SK-N-SH (cell line): ENCODE data around the gene ARMCX1. TPM values are rescaled to one million over a fixed set of nuclear protein-coding genes. Genes with fewer than 3 reads are reported as not detected.

ENCODE experiments used
- CTCF ChIA-PET: fragments of 300-600, 350-600 bp; formaldehyde crosslinking; extraction: SDS; loops from one replicate; lab custom pipeline; 2021; lab: Yijun Ruan, JAX
- POLR2A ChIA-PET: fragments of 350-600 bp; sonication (Branson Sonifier 250); formaldehyde crosslinking; extraction: SDS; loops from one replicate; lab custom pipeline; 2020; ENCODE audit warnings: antibody characterized with exemption, inconsistent platforms; lab: Yijun Ruan, JAX
- DNase-seq: peaks from one replicate; pipeline ENCODE4 v3.0.0; 2012
- H2AFZ ChIP-seq: fragments of 200-600 bp; sonication (generic); 2 replicates; pipeline ENCODE4 v1.8.1; 2016; ENCODE audit warnings: antibody characterized with exemption, mild to moderate bottlenecking, low read depth
- H3F3A ChIP-seq: fragments of 200-600 bp; sonication (generic); replicated peaks from 2 replicates; pipeline ENCODE3; 2016; ENCODE audit warnings: antibody characterized with exemption, mild to moderate bottlenecking; ENCODE audit not compliant: insufficient read depth
- H3K27ac ChIP-seq, 2 experiments: fragments of 200-500 bp in 1 of 2; fragments of 200-600 bp in 1 of 2; sonication (Bioruptor generic) in 1 of 2; sonication (generic), shearing (Covaris generic) in 1 of 2; 2 replicates each; pipeline versions ENCODE4 v1.5.1 to v1.6.1; 2014 to 2016; ENCODE audit warnings: low read depth in 2 of 2, inconsistent platforms in 1 of 2, low read length in 1 of 2, mild to moderate bottlenecking in 1 of 2, mixed read lengths in 1 of 2
- H3K27me3 ChIP-seq: fragments of 200-600 bp; sonication (generic), shearing (Covaris generic); 2 replicates; pipeline ENCODE4 v1.6.1; 2016; ENCODE audit warnings: mixed run types; ENCODE audit not compliant: insufficient read depth
- H3K36me3 ChIP-seq, 2 experiments: fragments of 200-500 bp in 1 of 2; fragments of 200-600 bp in 1 of 2; sonication (Bioruptor generic) in 1 of 2; sonication (generic) in 1 of 2; replicated peaks in 1 of 2; 2 replicates each; pipeline versions ENCODE3 to v1.5.1; 2014 to 2016; ENCODE audit warnings: low read length in 1 of 2, mild to moderate bottlenecking in 1 of 2; ENCODE audit not compliant: insufficient read depth in 2 of 2, control insufficient read depth in 1 of 2
- H3K4me1 ChIP-seq, 2 experiments: fragments of 200-500 bp in 1 of 2; fragments of 200-600 bp in 1 of 2; sonication (Bioruptor generic) in 1 of 2; sonication (generic), shearing (Covaris generic) in 1 of 2; 2 replicates each; pipeline versions ENCODE4 v1.5.1 to v1.6.1; 2014 to 2016; ENCODE audit warnings: low read depth in 1 of 2, low read length in 1 of 2, mixed run types in 1 of 2; ENCODE audit not compliant: insufficient read depth in 2 of 2, control insufficient read depth in 1 of 2
- H3K4me2 ChIP-seq: fragments of 200-600 bp; sonication (generic), shearing (Covaris generic); 2 replicates; pipeline ENCODE4 v1.6.1; 2017; ENCODE audit warnings: mixed run types
- H3K4me3 ChIP-seq, 2 experiments: fragments of 200-500 bp in 1 of 2; fragments of 200-600 bp in 1 of 2; sonication (Bioruptor generic) in 1 of 2; sonication (generic), shearing (Covaris generic) in 1 of 2; 2 replicates each; pipeline versions ENCODE4 v1.5.1 to v1.8.1; 2014 to 2016; ENCODE audit warnings: low read depth in 2 of 2, inconsistent platforms in 1 of 2, low read length in 1 of 2, mild to moderate bottlenecking in 1 of 2, mixed read lengths in 1 of 2, moderate library complexity in 1 of 2
- H3K79me2 ChIP-seq: fragments of 200-600 bp; sonication (generic); 2 replicates; pipeline ENCODE4 v1.8.1; 2017; ENCODE audit warnings: mild to moderate bottlenecking; ENCODE audit not compliant: insufficient read depth
- H3K9ac ChIP-seq: fragments of 200-600 bp; sonication (generic); 2 replicates; pipeline ENCODE4 v1.6.1; 2017; ENCODE audit warnings: mixed run types
- H3K9me2 ChIP-seq: fragments of 200-600 bp; sonication (generic); 2 replicates; pipeline ENCODE4 v1.6.1; 2017; ENCODE audit warnings: mixed run types
- H3K9me3 ChIP-seq: fragments of 200-600 bp; sonication (generic); 2 replicates; pipeline ENCODE4 v1.6.1; 2017; ENCODE audit warnings: mixed run types, mild to moderate bottlenecking, moderate library complexity
- H4K20me1 ChIP-seq: fragments of 200-600 bp; sonication (generic); 2 replicates; pipeline ENCODE4 v1.6.1; 2017; ENCODE audit warnings: mild to moderate bottlenecking, mixed run types; ENCODE audit not compliant: insufficient read depth
- ELF1 ChIP-seq: IDR thresholded peaks from 2 replicates; pipeline ENCODE4 v1.4.0; 2012
- EZH2phosphoT487 ChIP-seq: fragments of 200-600 bp; sonication (generic); IDR thresholded peaks from 2 replicates; pipeline ENCODE4 v1.6.1; 2017; ENCODE audit warnings: low read depth, mixed run types, mild to moderate bottlenecking, antibody characterized with exemption, moderate library complexity, borderline replicate concordance
- FOXM1 ChIP-seq: IDR thresholded peaks from 2 replicates; pipeline ENCODE4 v1.4.0; 2012; ENCODE audit warnings: low read depth, mild to moderate bottlenecking
- GABPA ChIP-seq: IDR thresholded peaks from 2 replicates; pipeline ENCODE4 v1.4.0; 2012; ENCODE audit warnings: low read depth, mild to moderate bottlenecking
- GATA2 ChIP-seq: sonication (generic); formaldehyde crosslinking; IDR thresholded peaks from 2 replicates; pipeline ENCODE4 v1.5.0; 2020; ENCODE audit warnings: mild to moderate bottlenecking, missing genetic modification reagents
- JUND ChIP-seq: IDR thresholded peaks from 2 replicates; pipeline ENCODE4 v1.4.0; 2012
- MEF2A ChIP-seq: IDR thresholded peaks from 2 replicates; pipeline ENCODE4 v1.4.0; 2012; ENCODE audit warnings: low read depth, borderline replicate concordance
- MXI1 ChIP-seq: IDR thresholded peaks from 2 replicates; pipeline ENCODE4 v1.6.1; 2012; ENCODE audit warnings: mild to moderate bottlenecking, low read depth, low read length, improper control_type of control experiment
- PBX3 ChIP-seq: IDR thresholded peaks from 2 replicates; pipeline ENCODE4; 2012
- POLR2AphosphoS5 ChIP-seq: IDR thresholded peaks from 2 replicates; pipeline ENCODE4 v1.6.1; 2012; ENCODE audit warnings: low read depth, low read length
- RFX5 ChIP-seq: IDR thresholded peaks from 2 replicates; pipeline ENCODE4 v1.6.1; 2012; ENCODE audit warnings: mild to moderate bottlenecking, improper control_type of control experiment, low read length
- SIN3A ChIP-seq: IDR thresholded peaks from 2 replicates; pipeline ENCODE4 v1.6.1; 2012; ENCODE audit warnings: low read depth, mild to moderate bottlenecking, low read length, moderate library complexity, borderline replicate concordance
- SMC3 ChIP-seq: IDR thresholded peaks from 2 replicates; pipeline ENCODE4 v1.6.1; 2012; ENCODE audit warnings: low read depth, low read length, improper control_type of control experiment
- TCF12 ChIP-seq: IDR thresholded peaks from 2 replicates; pipeline ENCODE4 v1.4.0; 2012
- TEAD4 ChIP-seq: IDR thresholded peaks from 2 replicates; pipeline ENCODE4 v1.4.0; 2012; ENCODE audit warnings: mild to moderate bottlenecking, borderline replicate concordance; ENCODE audit not compliant: insufficient read depth
- USF1 ChIP-seq: IDR thresholded peaks from 2 replicates; pipeline ENCODE4 v1.4.0; 2012; ENCODE audit warnings: low read depth, borderline replicate concordance
- polyA plus RNA-seq, 3 experiments: library from polyadenylated mRNA; depleted of rRNA; stranded (reverse); fragments of >200 nt; gene quantifications; 2 replicates each; pipeline ENCODE4 v1.2.3, GENCODE V29; 2012
- TF ChIP-seq, protein P1 (sequence below): IDR thresholded peaks from 2 replicates; pipeline ENCODE4 v1.4.0; 2012; ENCODE audit warnings: low read depth
- TF ChIP-seq, protein P2 (sequence below): IDR thresholded peaks from 2 replicates; pipeline ENCODE4 v1.6.1; 2012; ENCODE audit warnings: mild to moderate bottlenecking, low read depth, low read length, moderate library complexity

Gene ARMCX1
- polyA plus RNA-seq, 1 of the 3 experiments (the other 2 are of a cell fraction): 9.7 TPM

GRCh38 chrX:101507372-101507771 lies 43.0 kb upstream of the ARMCX1 start:
- ChIA-PET POLR2A (no interaction called here), CTCF (no interaction called here)
- no peak overlapping the region for H3K9ac ChIP-seq
- no peaks in the 10 kb centered on the region for H3K4me1 ChIP-seq
- H3K27ac ChIP-seq: no peak overlapping the region
- no peaks in the 10 kb centered on the region for H3K79me2 ChIP-seq
- H3K4me2 ChIP-seq: no peak overlapping the region
- no peaks in the 10 kb centered on the region for H3K36me3 ChIP-seq
- H3K9me2 ChIP-seq: no peaks in the 10 kb centered on the region
- no peak for DNase-seq
- no peak overlapping the region for H3K4me3 ChIP-seq
- H3K27me3 ChIP-seq: no peaks in the 10 kb centered on the region
- H4K20me1 ChIP-seq: no peaks in the 10 kb centered on the region
- H3K9me3 ChIP-seq: no peaks in the 10 kb centered on the region
- no peaks in the 10 kb centered on the region for H3F3A ChIP-seq
- TF ChIP-seq RFX5 (no peak), TCF12 (no peak), EZH2phosphoT487 (no peak), MEF2A (no peak), FOXM1 (no peak), SIN3A (no peak), GATA2 (CRISPR knock-in tag) (no peak), ELF1 (no peak), SMC3 (no peak), MXI1 (no peak), USF1 (no peak), PBX3 (no peak), GABPA (no peak), POLR2AphosphoS5 (no peak), JUND (no peak), TEAD4 (no peak)
- TF ChIP-seq, protein P1, sequence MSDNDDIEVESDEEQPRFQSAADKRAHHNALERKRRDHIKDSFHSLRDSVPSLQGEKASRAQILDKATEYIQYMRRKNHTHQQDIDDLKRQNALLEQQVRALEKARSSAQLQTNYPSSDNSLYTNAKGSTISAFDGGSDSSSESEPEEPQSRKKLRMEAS: no peak
- TF ChIP-seq, protein P2, sequence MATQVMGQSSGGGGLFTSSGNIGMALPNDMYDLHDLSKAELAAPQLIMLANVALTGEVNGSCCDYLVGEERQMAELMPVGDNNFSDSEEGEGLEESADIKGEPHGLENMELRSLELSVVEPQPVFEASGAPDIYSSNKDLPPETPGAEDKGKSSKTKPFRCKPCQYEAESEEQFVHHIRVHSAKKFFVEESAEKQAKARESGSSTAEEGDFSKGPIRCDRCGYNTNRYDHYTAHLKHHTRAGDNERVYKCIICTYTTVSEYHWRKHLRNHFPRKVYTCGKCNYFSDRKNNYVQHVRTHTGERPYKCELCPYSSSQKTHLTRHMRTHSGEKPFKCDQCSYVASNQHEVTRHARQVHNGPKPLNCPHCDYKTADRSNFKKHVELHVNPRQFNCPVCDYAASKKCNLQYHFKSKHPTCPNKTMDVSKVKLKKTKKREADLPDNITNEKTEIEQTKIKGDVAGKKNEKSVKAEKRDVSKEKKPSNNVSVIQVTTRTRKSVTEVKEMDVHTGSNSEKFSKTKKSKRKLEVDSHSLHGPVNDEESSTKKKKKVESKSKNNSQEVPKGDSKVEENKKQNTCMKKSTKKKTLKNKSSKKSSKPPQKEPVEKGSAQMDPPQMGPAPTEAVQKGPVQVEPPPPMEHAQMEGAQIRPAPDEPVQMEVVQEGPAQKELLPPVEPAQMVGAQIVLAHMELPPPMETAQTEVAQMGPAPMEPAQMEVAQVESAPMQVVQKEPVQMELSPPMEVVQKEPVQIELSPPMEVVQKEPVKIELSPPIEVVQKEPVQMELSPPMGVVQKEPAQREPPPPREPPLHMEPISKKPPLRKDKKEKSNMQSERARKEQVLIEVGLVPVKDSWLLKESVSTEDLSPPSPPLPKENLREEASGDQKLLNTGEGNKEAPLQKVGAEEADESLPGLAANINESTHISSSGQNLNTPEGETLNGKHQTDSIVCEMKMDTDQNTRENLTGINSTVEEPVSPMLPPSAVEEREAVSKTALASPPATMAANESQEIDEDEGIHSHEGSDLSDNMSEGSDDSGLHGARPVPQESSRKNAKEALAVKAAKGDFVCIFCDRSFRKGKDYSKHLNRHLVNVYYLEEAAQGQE: no peak
- no peak overlapping the region for H2AFZ ChIP-seq
